Adipocyte (in vitro differentiated cells): ENCODE measurements around the gene PIP5KL1.

ENCODE experiments used
- DNase-seq: peaks from one replicate; pipeline ENCODE4 v3.0.0-alpha.2; 2015; ENCODE audit warnings: low read depth
- H3K27me3 ChIP-seq: replicated peaks from 2 replicates; pipeline ENCODE4 v1.7.0; 2013; ENCODE audit warnings: mild to moderate bottlenecking, low read length, moderate library complexity; ENCODE audit not compliant: control insufficient read depth, insufficient read depth
- H3K36me3 ChIP-seq: 2 replicates; pipeline ENCODE4 v1.7.0; 2013; ENCODE audit warnings: low read length, mild to moderate bottlenecking, moderate library complexity; ENCODE audit not compliant: control insufficient read depth, insufficient read depth, severe bottlenecking
- H3K4me1 ChIP-seq: 2 replicates; pipeline ENCODE4 v1.7.0; 2013; ENCODE audit warnings: mild to moderate bottlenecking, low read length, moderate library complexity; ENCODE audit not compliant: control insufficient read depth, insufficient read depth
- H3K4me3 ChIP-seq: 2 replicates; pipeline ENCODE4 v1.7.0; 2013; ENCODE audit warnings: mild to moderate bottlenecking, low read length, moderate library complexity
- H3K9ac ChIP-seq: 2 replicates; pipeline ENCODE4 v1.7.0; 2013; ENCODE audit warnings: mild to moderate bottlenecking, low read length, moderate library complexity
- H3K9me3 ChIP-seq: 2 replicates; pipeline ENCODE4 v1.7.0; 2013; ENCODE audit warnings: mild to moderate bottlenecking, low read length, moderate library complexity; ENCODE audit not compliant: control insufficient read depth

The PIP5KL1 gene

GRCh38 chr9:127935765-127936221, 5.2 kb upstream of the PIP5KL1 start:
- peak overlapping the region; percentile 94 for H3K9ac ChIP-seq
- H3K9me3 ChIP-seq = no peaks in the 10 kb centered on the region
- DNase-seq = no peak
- H3K4me1 ChIP-seq = peaks cover 38% of the 10 kb centered on the region
- H3K27me3 ChIP-seq = no peaks in the 10 kb centered on the region
- H3K36me3 ChIP-seq = peaks cover 5% of the 10 kb centered on the region
- H3K4me3 ChIP-seq = peak overlapping the region; percentile 93

GRCh38 chr9:127934986-127935385, 4.4 kb upstream of the PIP5KL1 start:
- Histone ChIP-seq H3K4me3 (no peak overlapping the region), H3K4me1 (peaks cover 42% of the 10 kb centered on the region), H3K9me3 (no peaks in the 10 kb centered on the region), H3K9ac (no peak overlapping the region), H3K36me3 (peaks cover 5% of the 10 kb centered on the region), H3K27me3 (no peaks in the 10 kb centered on the region)
- DNase-seq = no peak

GRCh38 chr9:127934248-127934647, 3.7 kb upstream of the PIP5KL1 start:
- no peak for DNase-seq
- H3K4me1 ChIP-seq = peaks cover 42% of the 10 kb centered on the region
- H3K36me3 ChIP-seq = peaks cover 5% of the 10 kb centered on the region
- H3K9me3 ChIP-seq = no peaks in the 10 kb centered on the region
- H3K4me3 ChIP-seq = no peak overlapping the region
- no peak overlapping the region for H3K9ac ChIP-seq
- H3K27me3 ChIP-seq = no peaks in the 10 kb centered on the region

GRCh38 chr9:127931092-127931881, 710 bp upstream of the PIP5KL1 start:
- Histone ChIP-seq H3K27me3 (no peaks in the 10 kb centered on the region), H3K36me3 (peaks cover 5% of the 10 kb centered on the region), H3K9ac (peak overlapping the region; percentile 62), H3K9me3 (no peaks in the 10 kb centered on the region), H3K4me1 (peaks cover 27% of the 10 kb centered on the region), H3K4me3 (peak overlapping the region; percentile 77)
- DNase-seq = peak; percentile 75

- Histone ChIP-seq H3K9me3 (no peaks in the 10 kb centered on the region), H3K4me1 (peaks cover 19% of the 10 kb centered on the region)
- no peak for DNase-seq
Observed at GRCh38 chr9:127929625-127929979, 975 bp downstream of the PIP5KL1 start.

GRCh38 chr9:127928676-127929624, 1.6 kb downstream of the PIP5KL1 start:
- H3K27me3 ChIP-seq = no peaks in the 10 kb centered on the region
- no peaks in the 10 kb centered on the region for H3K36me3 ChIP-seq
- H3K4me3 ChIP-seq = no peak overlapping the region
- DNase-seq = no peak
- H3K9me3 ChIP-seq = no peaks in the 10 kb centered on the region
- H3K9ac ChIP-seq = no peak overlapping the region
- peaks cover 20% of the 10 kb centered on the region for H3K4me1 ChIP-seq

More at GRCh38 chr9:127929625-127929979, 975 bp downstream of the PIP5KL1 start:
- Histone ChIP-seq H3K27me3 (no peaks in the 10 kb centered on the region), H3K4me3 (no peak overlapping the region), H3K9ac (no peak overlapping the region), H3K36me3 (no peaks in the 10 kb centered on the region)

GRCh38 chr9:127927988-127928675, 2.4 kb downstream of the PIP5KL1 start:
- H3K4me1 ChIP-seq = peaks cover 28% of the 10 kb centered on the region
- no peaks in the 10 kb centered on the region for H3K27me3 ChIP-seq
- no peaks in the 10 kb centered on the region for H3K36me3 ChIP-seq
- no peaks in the 10 kb centered on the region for H3K9me3 ChIP-seq
- H3K4me3 ChIP-seq = no peak overlapping the region
- H3K9ac ChIP-seq = peak overlapping the region; percentile 38
- DNase-seq = no peak

GRCh38 chr9:127927201-127927987, 3.2 kb downstream of the PIP5KL1 start:
- H3K9ac ChIP-seq = peak overlapping the region; percentile 1
- no peaks in the 10 kb centered on the region for H3K9me3 ChIP-seq
- no peak for DNase-seq
- no peaks in the 10 kb centered on the region for H3K36me3 ChIP-seq
- H3K27me3 ChIP-seq = no peaks in the 10 kb centered on the region
- no peak overlapping the region for H3K4me3 ChIP-seq
- peaks cover 31% of the 10 kb centered on the region for H3K4me1 ChIP-seq

- Histone ChIP-seq H3K4me3 (no peak overlapping the region), H3K27me3 (no peaks in the 10 kb centered on the region), H3K9ac (peak overlapping the region; percentile 1), H3K4me1 (peaks cover 32% of the 10 kb centered on the region), H3K9me3 (no peaks in the 10 kb centered on the region), H3K36me3 (no peaks in the 10 kb centered on the region)
- DNase-seq = no peak
Observed at GRCh38 chr9:127926906-127927200, 3.7 kb downstream of the PIP5KL1 start.

GRCh38 chr9:127925959-127926905, 4.3 kb downstream of the PIP5KL1 start:
- H3K27me3 ChIP-seq = no peaks in the 10 kb centered on the region
- H3K36me3 ChIP-seq = no peaks in the 10 kb centered on the region
- no peaks in the 10 kb centered on the region for H3K9me3 ChIP-seq
- H3K9ac ChIP-seq = peak overlapping the region; percentile 1
- H3K4me3 ChIP-seq = no peak overlapping the region
- DNase-seq = no peak
- H3K4me1 ChIP-seq = peaks cover 30% of the 10 kb centered on the region
